Limb (tissue), 2 donors: Measurements from ENCODE around the gene RALA.

ENCODE experiments used
- DNase-seq, 2 donors: peaks; one replicate each; pipeline ENCODE4 v3.0.0-alpha.2; 2016; ENCODE audit errors: extremely low spot score in 2 of 2

The RALA gene

GRCh38 chr7:39623047-39623731, at the start of gene RALA:
Gene RALA (plus strand): TSS chr7:39623572. CDS start chr7:39686668, 63,096 bp downstream.
- DNase-seq, result peak; percentile 93 to 96

DNA sequence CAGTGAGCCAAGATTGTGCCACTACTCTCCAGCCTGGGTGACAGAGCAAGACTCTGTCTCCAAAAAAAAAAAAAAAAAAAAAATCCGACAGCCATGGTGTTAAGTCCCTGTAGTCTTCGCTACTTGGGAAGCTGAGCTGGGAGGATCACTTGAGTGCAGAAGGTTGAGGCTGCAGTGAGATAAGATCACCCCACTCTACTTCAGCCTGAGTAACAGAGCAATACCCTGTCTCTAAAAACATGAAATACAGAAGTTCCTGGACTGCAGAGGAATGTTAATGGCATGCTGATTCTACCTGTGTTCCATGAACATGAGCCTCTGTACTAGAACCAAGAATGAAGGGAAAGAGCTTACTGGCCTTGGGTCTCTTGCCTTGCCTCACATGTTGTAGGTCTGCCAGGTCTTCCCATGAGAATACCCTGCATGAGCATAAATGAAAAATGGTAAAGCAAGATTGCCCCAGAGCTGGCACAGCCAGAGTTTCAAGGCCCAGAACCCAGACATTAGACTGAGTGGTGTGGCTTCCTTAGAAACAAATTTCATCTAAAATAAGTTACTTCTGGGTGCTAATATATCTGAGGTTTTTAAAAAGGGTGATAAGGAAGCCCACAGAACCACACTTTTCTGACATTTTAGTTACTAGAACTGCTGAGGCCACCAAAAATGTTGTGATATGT, 48.6 kb upstream of the RALA start:
- no peak for DNase-seq

GRCh38 chr7:39577229-39577874, 46.0 kb upstream of the RALA start:
- DNase-seq, result no peak

DNA sequence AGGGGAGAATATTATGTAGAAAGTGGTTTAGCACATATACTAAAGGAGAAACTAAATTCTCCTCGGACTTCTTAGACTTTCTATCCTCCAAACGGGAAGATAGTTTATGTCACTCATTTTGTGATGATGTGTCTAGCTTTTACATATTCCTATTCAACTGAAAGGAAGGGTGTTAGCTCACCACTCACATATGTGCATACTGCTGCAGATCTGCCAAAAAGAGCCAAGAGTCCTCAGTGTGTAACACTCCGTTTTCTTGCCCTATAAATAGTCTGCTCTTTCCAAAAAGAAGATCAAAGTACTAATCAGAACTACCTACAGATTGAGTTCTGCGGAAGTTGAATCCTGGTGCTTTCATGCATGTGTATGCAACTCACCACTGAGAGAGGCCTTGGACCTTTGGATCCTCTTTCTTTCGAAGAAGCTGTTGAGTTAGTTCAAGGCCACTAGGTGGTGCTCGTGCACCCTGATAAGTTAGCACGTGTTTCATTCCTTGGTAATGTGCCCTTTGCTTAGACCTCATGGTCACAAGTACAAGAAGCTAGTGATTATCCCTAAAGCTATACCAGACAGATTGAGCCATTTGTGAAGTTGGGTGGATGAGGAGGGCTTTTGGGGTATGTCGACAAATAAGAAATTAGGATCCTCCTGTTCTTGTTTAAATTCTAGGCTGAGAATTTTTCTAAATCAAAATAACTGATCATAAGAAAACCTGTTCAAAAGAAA, 43.1 kb upstream of the RALA start:
- DNase-seq, result peak; percentile 79 to 95

- DNase-seq, result no peak
These were observed 40.8 kb upstream of the RALA start for GRCh38 chr7:39582536-39582935.

DNA sequence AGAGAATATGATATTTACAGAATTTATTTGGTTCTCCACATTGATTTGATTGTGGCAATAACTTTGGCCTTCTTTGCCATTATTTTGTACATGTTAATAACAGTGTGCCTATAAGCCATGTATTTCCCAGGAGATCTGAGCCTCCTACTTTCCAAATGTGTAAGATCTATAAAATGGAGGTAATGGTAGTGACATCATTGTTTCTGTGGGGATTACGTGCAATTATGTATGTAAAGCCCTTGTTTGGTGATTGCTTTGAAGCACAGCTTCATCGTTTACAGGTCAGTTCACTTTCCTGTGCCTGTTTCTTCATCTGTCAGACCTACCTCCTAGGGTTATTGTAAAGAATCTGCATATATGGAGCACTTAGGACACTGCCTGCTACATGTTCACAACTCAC, 39.8 kb upstream of the RALA start:
- DNase-seq, result no peak

DNA sequence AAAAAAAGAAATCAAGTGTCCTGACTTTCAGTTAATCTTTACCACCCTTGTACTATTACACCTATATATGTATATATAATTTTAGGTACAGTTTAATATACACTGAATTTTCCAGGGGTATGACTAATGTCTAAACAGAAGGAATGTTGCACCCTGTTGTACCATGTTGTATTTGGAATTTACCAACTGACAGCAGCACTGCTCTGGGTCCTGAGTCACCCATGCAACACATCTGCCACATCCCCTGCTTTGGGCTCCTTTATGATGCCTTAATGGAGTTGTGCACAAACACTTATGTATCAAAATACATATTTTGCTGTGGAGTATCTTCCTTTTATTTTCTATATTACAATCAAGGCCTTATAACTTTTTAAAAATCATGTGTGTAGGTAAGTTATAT, 36.0 kb upstream of the RALA start:
- no peak for DNase-seq

- no peak for DNase-seq
These were observed 35.0 kb upstream of the RALA start for GRCh38 chr7:39588416-39588815.

GRCh38 chr7:39589323-39590111, 33.9 kb upstream of the RALA start:
- no peak for DNase-seq

- DNase-seq, result no peak
These were observed 30.8 kb upstream of the RALA start for GRCh38 chr7:39592586-39592985.

- DNase-seq, result peak in 1 of 2 donors; percentile 37
These were observed 28.3 kb upstream of the RALA start for GRCh38 chr7:39594988-39595620.

DNA sequence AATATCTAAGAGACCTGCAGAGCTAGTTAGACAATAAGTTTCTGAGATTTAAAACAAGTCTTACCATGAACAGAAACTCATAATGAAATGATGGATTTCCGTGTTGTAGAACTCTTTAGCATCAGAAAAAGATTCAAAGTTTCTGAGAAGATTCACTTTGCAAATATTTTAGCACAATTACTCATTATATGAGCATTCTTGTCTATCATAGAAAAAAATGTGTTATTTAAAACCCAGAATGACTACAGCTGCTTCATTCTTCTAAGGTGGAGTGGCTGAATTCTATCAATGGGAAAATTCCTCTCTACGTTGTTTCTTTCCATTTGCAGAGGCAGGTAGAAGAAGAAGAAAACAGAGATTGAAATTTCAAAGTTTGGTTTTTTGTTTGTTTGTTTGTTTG, 21.0 kb upstream of the RALA start:
- DNase-seq, result no peak

DNA sequence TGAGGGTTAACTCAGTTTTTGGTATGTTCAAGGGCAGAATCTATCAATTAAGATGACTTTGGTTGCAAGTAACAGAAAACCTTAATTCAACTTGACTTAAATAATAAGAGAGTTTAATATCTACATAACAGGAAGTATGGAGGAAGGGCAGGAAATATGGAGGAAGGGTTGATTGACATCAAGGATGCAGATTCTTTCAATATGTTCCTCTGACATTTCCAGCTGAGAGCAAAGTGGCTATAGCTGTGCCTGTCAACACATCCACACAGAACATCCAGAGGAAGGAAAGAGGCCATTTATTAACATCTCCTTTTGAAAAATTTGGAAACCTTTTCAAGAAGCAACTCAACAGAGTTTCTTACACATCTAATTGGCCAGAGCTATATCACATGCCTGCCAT, 19.4 kb upstream of the RALA start:
- DNase-seq, result no peak

DNA sequence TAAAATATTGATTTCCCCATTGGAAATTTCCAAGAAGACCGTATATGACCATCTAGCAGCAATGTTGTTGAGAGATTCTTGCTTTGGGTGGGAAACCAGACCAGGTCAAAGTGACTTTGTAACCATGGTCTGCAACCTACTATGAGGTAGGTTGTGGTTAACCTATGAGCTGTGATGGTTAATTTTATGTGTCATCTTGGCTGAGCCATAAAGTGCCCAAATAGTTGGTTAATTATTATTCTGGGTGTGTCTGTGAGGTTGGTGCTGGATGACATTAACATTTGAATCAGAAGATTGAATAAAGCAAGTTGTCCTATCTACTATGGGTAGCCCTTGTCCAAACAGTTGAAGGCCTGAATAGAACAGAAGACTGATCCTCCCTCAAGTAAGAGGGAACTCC, 18.3 kb upstream of the RALA start:
- no peak for DNase-seq

GRCh38 chr7:39606352-39606751, 17.0 kb upstream of the RALA start:
- no peak for DNase-seq

DNA sequence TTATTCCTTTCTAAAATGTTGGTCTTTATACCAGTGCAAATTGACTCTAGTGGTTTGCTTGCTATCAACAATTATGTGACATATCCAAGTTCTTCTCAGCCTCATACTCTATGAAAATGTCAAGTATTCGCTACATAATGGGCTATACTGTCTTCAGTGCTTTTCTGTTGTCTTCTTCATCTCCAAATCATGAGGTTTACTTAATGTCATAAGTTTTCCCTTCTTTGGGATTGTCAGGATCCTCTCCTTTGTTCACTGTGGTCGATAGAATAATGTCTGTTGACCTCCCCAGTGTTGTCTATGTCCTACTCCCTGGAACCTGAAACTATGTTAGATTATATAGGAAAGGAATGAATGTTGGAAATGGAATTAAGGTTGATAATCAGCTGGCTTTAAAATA, 16.4 kb upstream of the RALA start:
- no peak for DNase-seq

GRCh38 chr7:39607865-39608264, 15.5 kb upstream of the RALA start:
- no peak for DNase-seq

GRCh38 chr7:39608278-39608677, 15.1 kb upstream of the RALA start:
- no peak for DNase-seq

DNA sequence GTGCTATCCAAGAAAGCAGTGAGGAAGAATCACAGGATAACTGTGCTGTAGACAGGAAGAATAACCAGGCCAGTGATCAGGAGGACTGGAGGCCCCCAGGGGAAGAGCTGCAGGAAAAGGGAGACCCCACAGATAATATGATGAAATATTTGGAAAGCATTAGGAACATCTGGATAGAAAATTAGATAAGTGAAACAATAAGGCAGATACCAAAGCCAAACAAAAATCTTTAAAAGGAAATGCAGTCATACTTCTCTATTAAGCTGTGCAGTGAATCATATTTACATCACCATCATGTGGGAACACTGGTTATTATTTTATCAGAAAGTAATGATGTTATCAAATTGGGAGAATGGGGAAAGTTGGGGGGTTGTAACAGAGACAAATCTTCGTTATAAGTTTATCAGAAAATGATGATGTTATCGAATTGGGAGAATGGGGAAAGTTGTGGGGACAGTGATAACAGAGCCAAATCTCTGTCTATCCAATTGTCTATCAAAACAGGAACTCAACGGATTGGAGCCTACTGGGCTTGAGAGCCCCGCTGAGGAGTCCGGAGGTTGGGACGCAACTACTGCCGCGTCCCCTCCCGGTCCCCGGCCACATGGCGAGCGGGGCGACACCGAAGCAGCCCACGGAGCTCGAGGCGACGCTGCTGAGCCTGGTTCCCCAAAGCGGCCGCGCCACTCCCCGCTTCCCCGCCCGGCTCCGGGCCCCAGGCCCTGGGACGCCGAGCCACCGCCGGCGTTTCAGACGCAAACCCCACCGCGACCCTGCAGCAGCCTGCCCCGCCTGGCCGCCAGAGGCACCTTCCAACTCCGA, 14.0 kb upstream of the RALA start:
- peak; percentile 49 to 54 for DNase-seq

DNA sequence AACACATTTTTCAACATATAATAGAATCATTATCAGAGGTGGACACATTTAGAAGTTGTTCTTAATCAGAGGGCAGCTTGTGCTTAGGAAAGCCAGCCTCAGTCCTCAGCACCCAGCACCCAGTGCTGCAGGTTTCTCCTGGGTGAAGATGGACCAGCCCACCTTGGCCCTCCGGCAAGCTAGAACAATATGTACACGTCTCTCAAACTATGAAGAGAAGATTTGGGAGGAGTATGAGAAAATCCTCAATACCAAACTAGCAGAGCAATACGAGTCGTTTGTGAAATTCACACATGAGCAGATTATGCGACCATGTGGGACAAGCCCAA, 13.5 kb upstream of the RALA start:
- DNase-seq, result no peak
